Activated effector memory CD4-positive, alpha-beta T cell treated with Interleukin-2 at 50 U/mL for 16 hours (primary cell): Measurements from ENCODE around the gene TH.

ENCODE experiments used
- DNase-seq: peaks from one replicate; pipeline ENCODE4 v3.0.0-alpha.2; 2020

The TH gene

DNA sequence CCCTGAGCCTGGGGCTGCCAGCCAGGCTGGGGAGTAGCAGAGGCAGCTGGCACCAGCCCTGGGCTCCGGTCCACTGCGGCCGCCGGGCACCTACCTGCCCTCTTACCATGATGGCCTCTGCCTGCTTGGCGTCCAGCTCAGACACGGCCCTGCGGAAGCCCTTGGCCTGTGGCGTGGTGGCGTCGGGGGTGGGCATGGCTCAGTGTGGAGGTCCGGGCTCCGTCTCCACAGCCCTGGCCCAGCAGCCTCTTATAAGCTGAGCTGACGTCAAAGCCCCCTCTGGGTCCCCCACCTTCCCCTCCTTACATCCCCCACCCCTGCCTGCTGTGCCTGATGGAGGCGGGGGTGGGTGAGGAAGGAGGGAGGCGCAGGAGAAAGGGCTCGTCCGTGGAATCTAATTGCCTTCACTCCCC, at the start of gene TH:
Gene TH, minus strand, starts transcription at position 225 of the 413 bp plus-strand sequence. Its CDS starts 29 bp downstream, at position 196.
- DNase-seq = no peak

- no peak for DNase-seq
Observed at GRCh38 chr11:2221024-2221423, 49.4 kb upstream of the TH start.

GRCh38 chr11:2220173-2220771, 48.7 kb upstream of the TH start:
- no peak for DNase-seq

- DNase-seq = no peak
Observed at GRCh38 chr11:2219318-2220017, 47.9 kb upstream of the TH start.

DNA sequence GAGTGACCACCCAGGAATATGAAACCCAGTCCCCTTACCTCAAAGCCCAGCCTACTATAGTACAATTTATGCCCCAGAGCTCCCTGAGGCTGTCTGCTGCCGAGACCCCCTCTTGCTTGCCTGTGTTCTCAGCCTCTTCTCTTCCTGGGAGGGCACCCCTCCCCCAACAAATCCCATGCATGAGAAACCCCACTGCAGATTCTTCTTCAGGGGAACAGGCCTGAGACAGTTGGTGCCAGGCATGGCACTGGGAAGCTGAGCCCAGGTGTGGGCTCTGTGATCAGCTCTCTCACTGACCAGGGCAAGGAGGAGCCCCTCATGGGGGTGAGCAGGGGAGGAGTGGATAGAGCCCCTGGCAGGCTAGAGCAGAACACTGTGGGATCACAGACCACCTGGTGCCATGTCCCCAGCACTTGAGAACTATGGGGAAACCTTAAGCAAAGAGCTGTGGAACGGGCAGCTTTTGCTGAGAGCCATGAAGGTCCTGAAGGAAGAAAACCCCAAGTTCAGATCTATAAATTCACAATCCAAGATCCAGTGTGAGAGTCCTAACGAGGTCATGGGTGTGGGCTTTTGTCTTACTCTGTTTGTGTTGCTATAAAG, 46.5 kb upstream of the TH start:
- DNase-seq = no peak

- no peak for DNase-seq
Observed at GRCh38 chr11:2217211-2218030, 45.8 kb upstream of the TH start.

DNA sequence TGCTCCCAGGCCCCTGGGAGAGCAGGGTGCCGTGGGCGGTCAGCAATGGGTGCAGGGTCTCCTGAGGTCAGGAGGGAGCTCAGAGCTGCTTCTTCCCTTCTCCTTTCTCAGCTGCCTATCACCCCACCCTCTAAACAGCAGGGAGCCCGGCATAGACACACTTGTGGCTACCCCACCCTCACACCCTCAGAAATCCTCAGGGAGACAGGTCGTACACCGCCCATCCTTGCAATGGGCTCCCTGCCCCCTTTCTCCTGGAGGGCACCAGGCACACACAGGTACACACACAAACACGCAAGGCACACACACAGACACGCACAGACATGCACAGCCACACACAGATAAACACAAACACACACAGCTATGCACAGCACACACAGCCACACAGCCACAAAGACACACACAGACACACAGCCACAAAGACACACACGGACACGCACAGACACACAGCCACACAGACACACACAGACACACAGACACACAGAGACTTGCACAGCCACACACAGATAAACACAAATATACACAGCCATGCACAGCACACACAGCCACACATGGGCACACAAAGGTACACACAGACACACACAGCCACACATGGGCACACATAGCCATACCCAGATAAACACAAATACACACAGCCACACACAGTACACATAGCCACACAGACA, 44.9 kb upstream of the TH start:
- no peak for DNase-seq

DNA sequence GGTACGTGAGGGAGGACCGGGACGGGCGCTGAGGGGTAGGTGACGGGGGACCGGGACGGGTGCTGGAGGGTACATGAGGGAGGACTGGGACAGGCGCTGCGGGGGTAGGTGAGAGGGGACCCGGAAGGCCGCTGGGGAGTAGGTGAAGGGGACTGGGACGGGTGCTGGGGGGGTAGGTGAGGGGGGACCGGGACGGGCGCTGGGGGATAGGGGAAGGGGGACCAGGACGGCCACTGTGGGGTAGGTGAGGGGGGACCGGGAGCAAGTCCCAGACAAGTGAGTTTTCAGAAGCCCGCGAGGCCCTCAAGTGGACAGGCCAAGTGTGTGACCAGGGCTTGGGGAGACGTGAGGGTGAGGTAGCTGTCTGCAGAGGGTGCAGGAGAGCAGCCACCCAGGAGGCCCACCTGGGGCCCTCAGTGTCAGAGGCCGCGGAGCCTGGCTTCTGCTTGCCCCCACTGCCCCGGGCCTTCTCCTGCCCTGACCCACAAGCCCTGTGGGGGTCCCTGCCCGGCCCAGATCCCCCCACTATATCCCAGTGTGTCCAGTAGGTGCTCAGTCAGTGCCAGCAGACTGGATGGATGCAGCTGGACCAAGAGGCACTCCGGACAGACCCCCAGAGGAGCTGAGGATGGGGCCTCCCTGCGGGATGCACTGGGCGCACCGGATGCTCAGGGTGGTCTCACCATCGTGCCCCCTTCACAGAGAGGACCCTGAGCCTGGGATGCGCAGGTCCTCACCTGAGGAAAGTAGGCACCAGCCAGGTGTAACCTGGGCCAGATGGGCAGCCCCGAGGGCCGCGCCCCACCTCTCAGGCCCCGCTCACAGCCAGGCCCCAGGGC, 44.2 kb upstream of the TH start:
- DNase-seq = no peak

- DNase-seq = no peak
Observed at GRCh38 chr11:2215230-2215560, 43.6 kb upstream of the TH start.

DNA sequence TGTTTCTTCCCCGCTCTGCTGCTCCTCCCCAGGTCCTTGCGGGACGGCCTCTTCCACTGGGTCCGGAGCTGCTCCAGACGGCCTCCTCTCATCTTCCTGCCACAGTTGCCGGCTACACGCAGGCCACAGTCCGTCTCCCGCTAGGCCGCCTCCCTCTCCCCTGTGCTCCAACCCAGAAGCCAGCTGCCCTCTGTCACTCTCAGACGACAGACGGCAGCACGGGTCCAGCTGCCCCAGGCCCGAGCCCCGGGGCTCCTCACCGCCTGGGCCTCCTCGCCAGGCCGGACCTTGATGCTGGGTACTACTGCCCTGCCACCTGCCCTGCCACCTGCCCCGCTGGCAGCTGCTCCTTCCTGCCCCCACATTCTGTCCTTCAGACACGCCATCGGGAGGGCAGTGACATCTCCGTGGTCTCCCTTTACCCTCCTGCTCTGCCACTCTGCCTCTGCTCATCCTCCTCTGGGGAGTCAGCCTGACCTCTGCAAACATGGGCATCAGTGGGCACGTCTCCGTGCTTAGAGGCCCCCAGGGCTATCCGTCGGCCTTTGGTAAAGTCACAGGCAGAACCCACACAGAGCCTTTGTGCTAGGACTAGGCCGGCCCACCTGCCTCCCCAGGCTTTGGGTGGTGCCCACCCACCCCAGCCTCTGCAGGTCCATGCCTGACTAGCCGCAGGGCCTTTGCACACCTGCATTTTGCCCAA, 43.1 kb upstream of the TH start:
- no peak for DNase-seq

DNA sequence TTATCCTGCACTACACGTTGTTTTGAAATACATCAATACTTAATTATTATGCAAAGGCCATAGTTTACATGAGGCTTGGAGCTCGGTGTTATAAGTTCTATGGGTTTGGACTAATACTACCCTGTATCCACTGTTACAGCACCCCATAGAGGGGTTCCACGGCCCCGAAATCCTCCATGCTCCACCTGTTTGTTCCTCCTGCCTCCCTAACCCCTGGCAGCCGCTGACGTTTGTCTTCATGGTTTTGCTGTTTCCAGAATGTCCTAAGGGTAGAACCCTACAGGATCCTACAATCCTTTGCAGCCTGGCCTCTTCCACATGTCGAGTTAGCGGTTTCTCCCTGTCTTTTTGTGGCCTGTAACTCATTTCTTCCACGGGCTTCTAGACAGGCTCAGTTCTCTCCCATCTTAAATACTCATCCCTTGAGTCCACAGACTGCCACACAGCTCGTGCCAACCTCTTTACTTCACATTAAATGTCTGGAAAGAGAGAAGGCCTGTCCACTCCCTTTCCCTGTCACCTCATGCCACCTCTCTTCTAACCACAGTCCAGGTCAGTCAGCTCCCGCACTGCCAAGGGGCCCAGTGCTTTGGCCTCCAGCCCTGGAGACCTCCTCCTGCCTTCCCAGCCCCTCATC, 42.4 kb upstream of the TH start:
- no peak for DNase-seq

- no peak for DNase-seq
Observed at GRCh38 chr11:2213384-2213842, 41.8 kb upstream of the TH start.

GRCh38 chr11:2212411-2213251, 41.0 kb upstream of the TH start:
- DNase-seq = no peak

- no peak for DNase-seq
Observed at GRCh38 chr11:2211113-2211971, 39.7 kb upstream of the TH start.

DNA sequence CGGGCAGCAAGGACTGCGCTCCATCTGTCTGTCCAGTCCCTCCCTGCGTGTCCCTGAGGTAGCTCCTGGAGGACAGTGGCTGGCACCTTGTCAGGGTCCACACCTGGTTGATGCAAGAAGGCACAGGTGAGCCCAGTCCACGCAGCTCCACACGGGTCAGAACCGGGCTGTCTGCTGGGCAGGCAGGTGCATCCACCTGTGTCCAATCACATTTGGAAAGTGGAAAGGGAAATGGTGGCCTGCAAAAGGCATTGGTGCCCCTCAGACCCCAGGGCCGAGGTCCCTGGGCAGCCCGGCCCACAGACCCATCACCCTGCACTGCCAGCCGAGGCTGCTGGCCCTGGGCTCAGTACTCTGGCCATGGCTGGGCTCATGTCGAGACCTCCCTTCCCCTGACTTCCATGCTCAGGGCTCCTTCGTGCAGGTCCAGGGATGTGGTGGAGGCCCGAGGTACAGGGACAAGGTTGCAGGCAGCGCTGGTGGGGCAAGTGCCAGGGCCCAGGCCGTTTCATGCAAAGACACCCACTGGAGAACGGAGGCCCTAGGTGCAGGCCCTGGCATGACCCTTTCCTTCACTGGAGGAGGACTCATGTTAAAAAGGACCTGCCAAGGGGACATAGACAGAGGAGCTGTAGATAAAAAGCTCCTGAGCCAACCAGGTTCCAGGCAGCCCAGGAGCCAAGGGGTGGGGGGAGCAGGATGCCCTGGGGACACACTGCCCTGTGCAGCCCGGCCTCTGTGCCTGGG, 38.9 kb upstream of the TH start:
- no peak for DNase-seq

DNA sequence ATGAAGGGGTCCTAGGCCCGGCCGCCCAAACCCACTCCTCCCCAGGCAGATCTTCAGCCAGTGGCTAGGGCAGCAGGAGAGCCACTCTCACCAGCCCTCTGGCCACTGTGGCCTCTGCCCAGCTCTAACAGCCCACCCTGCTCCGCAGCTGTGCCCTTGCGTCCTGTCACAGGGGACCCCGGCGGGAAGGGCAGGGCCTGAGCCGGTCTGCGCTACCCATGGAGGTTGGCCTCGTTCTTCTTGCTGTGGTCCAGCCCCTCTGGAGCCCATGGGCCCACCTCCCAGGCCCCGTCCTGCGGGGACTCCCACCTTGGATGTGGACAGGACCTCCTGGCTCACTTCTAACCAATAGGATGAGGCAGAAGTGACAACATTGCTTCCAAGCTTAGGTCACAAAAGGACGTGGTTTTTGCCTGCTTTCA, 38.3 kb upstream of the TH start:
- DNase-seq = no peak

DNA sequence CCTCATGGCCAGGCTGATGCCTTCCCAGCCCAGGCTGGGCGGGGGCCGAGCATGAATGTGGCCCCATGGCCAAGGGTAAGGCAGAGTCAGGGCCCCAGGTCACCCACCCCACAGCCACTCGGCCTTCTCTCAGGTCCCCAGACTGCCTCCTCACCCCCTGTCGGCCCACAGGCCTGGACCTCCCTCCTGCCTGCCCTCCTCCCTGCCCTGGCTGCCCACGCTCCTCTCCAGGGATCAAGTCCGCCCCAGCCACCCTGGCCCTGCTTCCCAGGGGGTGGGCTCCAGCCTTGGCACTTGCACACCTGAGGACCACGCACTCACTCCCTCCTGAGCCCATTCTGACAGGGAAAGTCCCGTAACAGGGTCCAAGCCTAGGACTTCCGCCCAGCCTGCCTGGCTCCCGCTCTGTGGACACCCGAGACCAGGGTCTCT, 37.8 kb upstream of the TH start:
- DNase-seq = no peak
